Measurements from ENCODE around the gene DNAJC10. TPM values are rescaled to one million over a fixed set of nuclear protein-coding genes. Genes with fewer than 3 reads are reported as not detected.

DNAJC10 gene
- total and polyA plus RNA-seq, 9 of the 15 experiments (the other 6 are each of a cell fraction or from before 2014, with no cell fraction given): 9.8 to 77.7 (median 57.3) TPM

DNA sequence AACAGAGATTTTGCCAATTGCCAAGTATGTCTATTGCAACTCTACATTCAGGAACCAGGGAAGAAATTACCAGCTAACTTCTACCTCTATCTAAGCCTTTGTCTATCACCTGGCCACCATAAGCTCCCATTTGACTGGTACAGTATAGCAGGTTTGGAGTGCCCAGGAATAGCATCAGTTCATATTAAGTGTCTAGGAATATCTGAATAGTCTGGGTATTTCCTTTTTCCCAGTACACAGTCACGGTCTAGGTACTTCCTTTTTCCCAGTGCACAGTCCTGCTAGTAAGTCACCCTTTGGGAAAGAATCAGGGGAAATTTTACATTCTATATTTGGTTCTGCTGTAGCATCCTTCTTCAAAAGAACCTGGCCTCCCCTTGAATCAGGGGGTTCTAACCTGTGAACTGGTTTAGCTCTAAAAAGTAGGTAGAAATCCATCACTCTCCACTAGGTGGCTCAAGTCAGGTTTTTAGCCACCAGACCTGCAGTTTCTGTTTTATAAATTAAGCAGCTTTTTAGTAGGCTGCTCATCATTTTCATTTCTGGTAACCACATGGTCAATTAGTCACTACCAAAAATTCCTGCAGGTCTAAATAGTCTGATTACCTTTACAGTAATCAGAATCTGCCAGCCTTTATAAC lies 49.3 kb upstream of the DNAJC10 start:
- Histone ChIP-seq H3K36me3 (ENCODE audit: control insufficient read depth, insufficient read depth, low read length) (no peaks in the 10 kb centered on the region), H3K4me3 (no peak overlapping the region), H2AFZ (ENCODE audit: low read depth, low read length) (no peak overlapping the region; the same call in 1 of the 2 replicates), H3K79me2 (ENCODE audit: control insufficient read depth, insufficient read depth, low read length) (no peaks in the 10 kb centered on the region), H3K4me2 (ENCODE audit: insufficient read depth, low read length) (no peak overlapping the region), H3K27ac (ENCODE audit: extremely low read depth, low read depth, low read length) (no peak overlapping the region), H3K27me3 (ENCODE audit: control insufficient read depth in 2 of 2, insufficient read depth in 2 of 2, low read length in 2 of 2) (peaks cover 2 to 13% of the 10 kb centered on the region in 2 experiments; a peak in 3 of 5 replicates), H3K4me1 (replicated peaks in 1 of 2; ENCODE audit: control insufficient read depth in 2 of 2, insufficient read depth in 2 of 2, low read length in 2 of 2) (no peaks in the 10 kb centered on the region), H3K9ac (ENCODE audit: insufficient read depth in 1 of 2, low read depth in 2 of 2, low read length in 2 of 2) (no peak overlapping the region), H4K20me1 (replicated peaks; ENCODE audit: control insufficient read depth, insufficient read depth, low read length) (no peaks in the 10 kb centered on the region), H3K9me3 (replicated peaks; ENCODE audit: control insufficient read depth, insufficient read depth, low read depth, low read length) (no peaks in the 10 kb centered on the region), H3K9me1 (ENCODE audit: control insufficient read depth, insufficient read depth, low read length) (no peaks in the 10 kb centered on the region)
- no TSS peak for BruUV-seq (replicated peaks)
- DNase-seq (ENCODE audit: extremely low read depth in 1 of 4, low spot score in 3 of 4): peak; percentile 27 to 49 (median 36)
- 0% methylated on average over 1 of the region's 1 CpG for WGBS (ENCODE audit: insufficient coverage, low coverage, missing lambda C conversion rate)
- intact Hi-C loops (cut with micrococcal nuclease): loop anchor here (1.0 to 5.0 kb wide), 2 partner anchors 201 to 314 kb away; partner anchors contain the start of gene FRZB
- FAIRE-seq: peak; percentile 74
- in situ Hi-C loops (cut with MboI): loop anchor here (25.0 kb wide), 1 partner anchor 929 kb away; no protein-coding TSS in a partner anchor
- ChIA-PET POLR2A (interaction anchor here (0.5 to 1.5 kb wide), 4 partner anchors 10 to 540 kb away, joined by 3 to 5 read pairs (median 4); no protein-coding TSS in a partner anchor), CTCF (ENCODE audit: low intra/inter-chr PET ratio) (interaction anchor here (0.7 to 1.0 kb wide), 4 partner anchors 18 to 315 kb away, joined by 3 to 5 read pairs (median 4); no protein-coding TSS in a partner anchor)
- ATAC-seq: peak; percentile 83
- TF ChIP-seq SMC3 (conservative IDR thresholded peaks at IDR 0.05; ENCODE audit: insufficient read depth, low read depth, low read length) (0 out of 2 replicates have a peak, but pooled peaks have one; percentile 22), RAD21 (CRISPR knock-in tag; conservative IDR thresholded peaks at IDR 0.05 in 1 of 2, IDR thresholded peaks at IDR 0.05 in 1 of 2) (peak in 1 of 2 experiments; percentile 65; a peak in 3 of 4 replicates), KDM1A (IDR thresholded peaks at IDR 0.05) (no peak), PRMT5 (CRISPR knock-in tag; IDR thresholded peaks at IDR 0.05) (no peak), ERF (CRISPR knock-in tag; IDR thresholded peaks at IDR 0.05) (no peak)
- TF ChIP-seq, protein P1, sequence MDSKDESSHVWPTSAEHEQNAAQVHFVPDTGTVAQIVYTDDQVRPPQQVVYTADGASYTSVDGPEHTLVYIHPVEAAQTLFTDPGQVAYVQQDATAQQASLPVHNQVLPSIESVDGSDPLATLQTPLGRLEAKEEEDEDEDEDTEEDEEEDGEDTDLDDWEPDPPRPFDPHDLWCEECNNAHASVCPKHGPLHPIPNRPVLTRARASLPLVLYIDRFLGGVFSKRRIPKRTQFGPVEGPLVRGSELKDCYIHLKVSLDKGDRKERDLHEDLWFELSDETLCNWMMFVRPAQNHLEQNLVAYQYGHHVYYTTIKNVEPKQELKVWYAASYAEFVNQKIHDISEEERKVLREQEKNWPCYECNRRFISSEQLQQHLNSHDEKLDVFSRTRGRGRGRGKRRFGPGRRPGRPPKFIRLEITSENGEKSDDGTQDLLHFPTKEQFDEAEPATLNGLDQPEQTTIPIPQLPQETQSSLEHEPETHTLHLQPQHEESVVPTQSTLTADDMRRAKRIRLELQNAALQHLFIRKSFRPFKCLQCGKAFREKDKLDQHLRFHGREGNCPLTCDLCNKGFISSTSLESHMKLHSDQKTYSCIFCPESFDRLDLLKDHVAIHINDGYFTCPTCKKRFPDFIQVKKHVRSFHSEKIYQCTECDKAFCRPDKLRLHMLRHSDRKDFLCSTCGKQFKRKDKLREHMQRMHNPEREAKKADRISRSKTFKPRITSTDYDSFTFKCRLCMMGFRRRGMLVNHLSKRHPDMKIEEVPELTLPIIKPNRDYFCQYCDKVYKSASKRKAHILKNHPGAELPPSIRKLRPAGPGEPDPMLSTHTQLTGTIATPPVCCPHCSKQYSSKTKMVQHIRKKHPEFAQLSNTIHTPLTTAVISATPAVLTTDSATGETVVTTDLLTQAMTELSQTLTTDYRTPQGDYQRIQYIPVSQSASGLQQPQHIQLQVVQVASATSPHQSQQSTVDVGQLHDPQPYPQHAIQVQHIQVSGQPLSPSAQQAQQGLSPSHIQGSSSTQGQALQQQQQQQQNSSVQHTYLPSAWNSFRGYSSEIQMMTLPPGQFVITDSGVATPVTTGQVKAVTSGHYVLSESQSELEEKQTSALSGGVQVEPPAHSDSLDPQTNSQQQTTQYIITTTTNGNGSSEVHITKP (IDR thresholded peaks at IDR 0.05; ENCODE audit: partially characterized antibody): no peak
- TF ChIP-seq, protein P2, sequence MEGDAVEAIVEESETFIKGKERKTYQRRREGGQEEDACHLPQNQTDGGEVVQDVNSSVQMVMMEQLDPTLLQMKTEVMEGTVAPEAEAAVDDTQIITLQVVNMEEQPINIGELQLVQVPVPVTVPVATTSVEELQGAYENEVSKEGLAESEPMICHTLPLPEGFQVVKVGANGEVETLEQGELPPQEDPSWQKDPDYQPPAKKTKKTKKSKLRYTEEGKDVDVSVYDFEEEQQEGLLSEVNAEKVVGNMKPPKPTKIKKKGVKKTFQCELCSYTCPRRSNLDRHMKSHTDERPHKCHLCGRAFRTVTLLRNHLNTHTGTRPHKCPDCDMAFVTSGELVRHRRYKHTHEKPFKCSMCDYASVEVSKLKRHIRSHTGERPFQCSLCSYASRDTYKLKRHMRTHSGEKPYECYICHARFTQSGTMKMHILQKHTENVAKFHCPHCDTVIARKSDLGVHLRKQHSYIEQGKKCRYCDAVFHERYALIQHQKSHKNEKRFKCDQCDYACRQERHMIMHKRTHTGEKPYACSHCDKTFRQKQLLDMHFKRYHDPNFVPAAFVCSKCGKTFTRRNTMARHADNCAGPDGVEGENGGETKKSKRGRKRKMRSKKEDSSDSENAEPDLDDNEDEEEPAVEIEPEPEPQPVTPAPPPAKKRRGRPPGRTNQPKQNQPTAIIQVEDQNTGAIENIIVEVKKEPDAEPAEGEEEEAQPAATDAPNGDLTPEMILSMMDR (IDR thresholded peaks at IDR 0.05 in 2 of 3, conservative IDR thresholded peaks at IDR 0.05 in 1 of 3; ENCODE audit: insufficient read depth in 2 of 3, low read depth in 1 of 3, low read length in 3 of 3): peak; percentile 37 to 59 (median 57); a peak in 5 of 6 replicates
